H9 (cell line): ENCODE data around the gene RHOU. TPM values are rescaled to one million over a fixed set of nuclear protein-coding genes. Genes with fewer than 3 reads are reported as not detected.
"Not testable (repeated sequence)": the region's sequence is repeated elsewhere in the genome, so short reads cannot be mapped to it uniquely, and the experiment has no call there.

Experiments
- DNase-seq: peaks from one replicate; pipeline ENCODE4 v3.0.0-alpha.2; 2017
- H2AFZ ChIP-seq: one replicate; pipeline ENCODE4 v1.6.1; 2013; ENCODE audit warnings: mild to moderate bottlenecking, low read length, control low read depth, moderate library complexity
- H2AK5ac ChIP-seq: 2 replicates; pipeline ENCODE4 v1.6.1; 2013; ENCODE audit warnings: low read length, control low read depth, mixed read lengths; ENCODE audit not compliant: insufficient read length
- H2BK120ac ChIP-seq: one replicate; pipeline ENCODE4 v1.6.1; 2013; ENCODE audit warnings: low read depth, mild to moderate bottlenecking, low read length, control low read depth, inconsistent platforms; ENCODE audit not compliant: poor library complexity, severe bottlenecking
- H2BK12ac ChIP-seq: 2 replicates; pipeline ENCODE4 v1.6.1; 2013; ENCODE audit warnings: low read length, control low read depth, mixed read lengths, low read depth; ENCODE audit not compliant: insufficient read length
- H2BK15ac ChIP-seq: 2 replicates; pipeline ENCODE4 v1.6.1; 2013; ENCODE audit warnings: low read depth, low read length, control low read depth
- H2BK20ac ChIP-seq: one replicate; pipeline ENCODE4 v1.6.1; 2013; ENCODE audit warnings: low read depth, mild to moderate bottlenecking, low read length, control low read depth, inconsistent platforms; ENCODE audit not compliant: poor library complexity, severe bottlenecking
- H2BK5ac ChIP-seq: 2 replicates; pipeline ENCODE4 v1.6.1; 2013; ENCODE audit warnings: low read length, control low read depth, mixed read lengths; ENCODE audit not compliant: insufficient read length
- H3K14ac ChIP-seq: 2 replicates; pipeline ENCODE4 v1.6.1; 2013; ENCODE audit warnings: low read length, control low read depth; ENCODE audit not compliant: insufficient read depth
- H3K18ac ChIP-seq: 2 replicates; pipeline ENCODE4 v1.6.1; 2013; ENCODE audit warnings: low read depth, mild to moderate bottlenecking, mixed read lengths, low read length, control low read depth; ENCODE audit not compliant: insufficient read length
- H3K23ac ChIP-seq: 2 replicates; pipeline ENCODE4 v1.6.1; 2013; ENCODE audit warnings: low read length, control low read depth, mixed read lengths, low read depth; ENCODE audit not compliant: insufficient read length
- H3K23me2 ChIP-seq: 2 replicates; pipeline ENCODE4 v1.6.1; 2013; ENCODE audit warnings: low read depth, mild to moderate bottlenecking, mixed read lengths, low read length, control low read depth; ENCODE audit not compliant: insufficient read length, poor library complexity, severe bottlenecking
- H3K27ac ChIP-seq: 2 replicates; pipeline ENCODE4 v1.5.1; 2013; ENCODE audit warnings: low read length, control low read depth, mixed read lengths, low read depth; ENCODE audit not compliant: insufficient read length
- H3K27me3 ChIP-seq: 2 replicates; pipeline ENCODE4 v1.6.1; 2013; ENCODE audit warnings: low read length, control low read depth, inconsistent platforms; ENCODE audit not compliant: insufficient read depth
- H3K4ac ChIP-seq: 2 replicates; pipeline ENCODE4 v1.6.1; 2013; ENCODE audit warnings: low read depth, mild to moderate bottlenecking, control low read depth, inconsistent platforms, low read length, moderate library complexity
- H3K4me1 ChIP-seq: 2 replicates; pipeline ENCODE4 v1.6.1; 2013; ENCODE audit warnings: low read length, control low read depth, inconsistent platforms; ENCODE audit not compliant: insufficient read depth
- H3K4me2 ChIP-seq: 2 replicates; pipeline ENCODE4 v1.6.1; 2013; ENCODE audit warnings: low read length, control low read depth, mixed read lengths; ENCODE audit not compliant: insufficient read length, insufficient read depth
- H3K56ac ChIP-seq: 2 replicates; pipeline ENCODE4 v1.6.1; 2013; ENCODE audit warnings: low read depth, mild to moderate bottlenecking, mixed read lengths, low read length, control low read depth; ENCODE audit not compliant: insufficient read length
- H3K79me1 ChIP-seq: 2 replicates; pipeline ENCODE4 v1.6.1; 2013; ENCODE audit warnings: low read depth, mild to moderate bottlenecking, moderate library complexity, low read length, control low read depth, inconsistent platforms; ENCODE audit not compliant: insufficient read depth, poor library complexity, severe bottlenecking
- H3K79me2 ChIP-seq: 2 replicates; pipeline ENCODE4 v1.6.1; 2013; ENCODE audit warnings: low read length, control low read depth, inconsistent platforms; ENCODE audit not compliant: insufficient read depth
- H3K9ac ChIP-seq: 2 replicates; pipeline ENCODE4 v1.6.1; 2013; ENCODE audit warnings: low read length, control low read depth, mixed read lengths; ENCODE audit not compliant: insufficient read length; ENCODE audit errors: extremely low read depth
- H3K9me3 ChIP-seq: one replicate; pipeline ENCODE4 v1.6.1; 2013; ENCODE audit warnings: low read depth, low read length, inconsistent platforms; ENCODE audit not compliant: control insufficient read depth
- H3T11ph ChIP-seq: one replicate; pipeline ENCODE4 v1.6.1; 2013; ENCODE audit warnings: mild to moderate bottlenecking, low read length, control low read depth, inconsistent platforms
- H4K20me1 ChIP-seq: one replicate; pipeline ENCODE4 v1.6.1; 2013; ENCODE audit not compliant: control insufficient read depth, insufficient read length, insufficient read depth
- H4K5ac ChIP-seq: 2 replicates; pipeline ENCODE4 v1.6.1; 2013; ENCODE audit warnings: low read depth, mild to moderate bottlenecking, mixed read lengths, low read length, control low read depth; ENCODE audit not compliant: insufficient read length
- H4K8ac ChIP-seq: replicated peaks from 2 replicates; pipeline ENCODE4 v1.6.1; 2013; ENCODE audit warnings: low read length, control low read depth, mixed read lengths, low read depth; ENCODE audit not compliant: insufficient read length
- H4K91ac ChIP-seq: 2 replicates; pipeline ENCODE4 v1.6.1; 2013; ENCODE audit warnings: low read depth, mild to moderate bottlenecking, moderate library complexity, mixed read lengths, low read length, control low read depth; ENCODE audit not compliant: insufficient read length
- H3K27ac Mint-ChIP-seq, 3 experiments: 2 replicates in 2 of 3; 3 replicates in 1 of 3; pipeline ENCODE4 v1.8.0; 2020 to 2021; ENCODE audit warnings: mixed read lengths in 3 of 3, mild to moderate bottlenecking in 1 of 3, moderate library complexity in 1 of 3
- H3K27me3 Mint-ChIP-seq: 2 replicates; pipeline ENCODE4 v1.8.0; 2021; ENCODE audit warnings: low read depth, mild to moderate bottlenecking, moderate library complexity, mixed read lengths
- H3K36me3 Mint-ChIP-seq, 3 experiments: 2 replicates in 2 of 3; 3 replicates in 1 of 3; pipeline ENCODE4 v1.8.0; 2020 to 2021; ENCODE audit warnings: low read depth in 3 of 3, mixed read lengths in 3 of 3; ENCODE audit not compliant: insufficient read depth in 1 of 3
- H3K4me1 Mint-ChIP-seq, 2 experiments: 2 replicates each; pipeline ENCODE4 v1.8.0; 2020; ENCODE audit warnings: mixed read lengths in 2 of 2
- H3K4me3 Mint-ChIP-seq, 2 experiments: 2 replicates in 1 of 2; 3 replicates in 1 of 2; pipeline ENCODE4 v1.8.0; 2020 to 2021; ENCODE audit warnings: mild to moderate bottlenecking in 2 of 2, mixed read lengths in 2 of 2, moderate library complexity in 1 of 2
- H3K9me3 Mint-ChIP-seq, 2 experiments: 2 replicates in 1 of 2; 3 replicates in 1 of 2; pipeline ENCODE4 v1.8.0; 2020; ENCODE audit warnings: mild to moderate bottlenecking in 2 of 2, mixed read lengths in 2 of 2, moderate library complexity in 1 of 2
- CTCF ChIP-seq: fragments of 200-600 bp; sonication (generic); conservative IDR thresholded peaks from 3 replicates; pipeline ENCODE4 v1.8.0; 2021; ENCODE audit warnings: antibody characterized with exemption, mild to moderate bottlenecking
- WGBS: extraction: QIAGEN DNeasy Blood & Tissue Kit; methylation state at CpG from one replicate; pipeline ENCODE4 v1.1.7; 2013; ENCODE audit warnings: missing lambda C conversion rate, low lambda C conversion rate, mixed read lengths; ENCODE audit not compliant: insufficient read length; ENCODE audit errors: extremely low coverage; 5-methylcytosine and 5-hydroxymethylcytosine counted together
- total RNA-seq: library from RNA; stranded (reverse); gene quantifications from 2 replicates; pipeline ENCODE4 v1.2.1, GENCODE V29; 2021

The RHOU gene
- total RNA-seq, 1 experiment from 2014 or later = 3.9 TPM

GRCh38 chr1:228691926-228692325, 43.4 kb upstream of the RHOU start:
- H3K27ac Mint-ChIP-seq = no peak overlapping the region

GRCh38 chr1:228694447-228694846, 40.8 kb upstream of the RHOU start:
- H3K4me1 Mint-ChIP-seq, H3K18ac ChIP-seq, H3K27me3 Mint-ChIP-seq, H3K4ac ChIP-seq, H2BK12ac ChIP-seq, H4K8ac ChIP-seq, H4K20me1 ChIP-seq, H2BK120ac ChIP-seq, H3K27me3 ChIP-seq, H3K56ac ChIP-seq, H2BK15ac ChIP-seq, H3K4me3 Mint-ChIP-seq, H4K91ac ChIP-seq, H3K27ac ChIP-seq, H4K5ac ChIP-seq, H2BK5ac ChIP-seq, H3K9me3 Mint-ChIP-seq, H3K27ac Mint-ChIP-seq, DNase-seq, H3K14ac ChIP-seq, H3K79me2 ChIP-seq, H3T11ph ChIP-seq, H2AFZ ChIP-seq, H3K4me2 ChIP-seq, H2AK5ac ChIP-seq, H3K36me3 Mint-ChIP-seq, H3K9ac ChIP-seq, H3K23ac ChIP-seq, H3K23me2 ChIP-seq, H3K4me1 ChIP-seq, H3K79me1 ChIP-seq, H3K9me3 ChIP-seq, H2BK20ac ChIP-seq: not testable (repeated sequence)
- WGBS = no CpG with 5 or more reads among the region's 3 CpGs

More at GRCh38 chr1:228691926-228692325, 43.4 kb upstream of the RHOU start:
- Histone ChIP-seq H2BK5ac (no peak overlapping the region), H3K4me1 (peaks cover 1% of the 10 kb centered on the region; the same call in 1 of the 2 replicates), H2AK5ac (no peak overlapping the region), H3K56ac (no peak overlapping the region), H3T11ph (no peak overlapping the region), H3K23ac (no peak overlapping the region), H3K27me3 (no peaks in the 10 kb centered on the region), H3K9me3 (no peaks in the 10 kb centered on the region), H3K79me1 (no peaks in the 10 kb centered on the region), H3K9ac (no peak overlapping the region), H4K8ac (no peak overlapping the region), H3K14ac (no peak overlapping the region), H2BK12ac (no peak overlapping the region), H2BK120ac (no peak overlapping the region), H2AFZ (no peak overlapping the region), H3K27ac (no peak overlapping the region), H3K23me2 (no peaks in the 10 kb centered on the region), H4K5ac (no peak overlapping the region), H2BK20ac (no peak overlapping the region), H3K4me2 (no peak overlapping the region), H3K18ac (no peak overlapping the region), H4K20me1 (no peaks in the 10 kb centered on the region), H2BK15ac (no peak overlapping the region), H4K91ac (no peak overlapping the region), H3K79me2 (no peaks in the 10 kb centered on the region), H3K4ac (no peak overlapping the region)
- H3K27me3 Mint-ChIP-seq = peaks cover 14% of the 10 kb centered on the region
- no peak overlapping the region for H3K4me3 Mint-ChIP-seq
- no peaks in the 10 kb centered on the region for H3K36me3 Mint-ChIP-seq
- no CpG with 5 or more reads among the region's 1 CpG for WGBS
- no peak for DNase-seq
- H3K4me1 Mint-ChIP-seq = peaks cover under 1 to 2% of the 10 kb centered on the region in 2 experiments; a peak in 1 of 4 replicates
- H3K9me3 Mint-ChIP-seq = no peaks in the 10 kb centered on the region; a peak in 1 of 5 replicates
- TF ChIP-seq CTCF = peak; percentile 69
